ENCODE data around the gene LHPP. TPM values are rescaled to one million over a fixed set of nuclear protein-coding genes. Genes with fewer than 3 reads are reported as not detected.

LHPP gene
- total RNA-seq, 1 donor from 2014 or later = 7.6 TPM

- no peak for TF ChIP-seq CTCF (IDR thresholded peaks at IDR 0.05; ENCODE audit: borderline replicate concordance)
- intact Hi-C loops (cut with micrococcal nuclease) = no loop called here
These were observed 6.2 kb upstream of the LHPP start for GRCh38 chr10:124455441-124455840.

GRCh38 chr10:124458473-124458872 is 3.1 kb upstream of the LHPP start:
- peaks cover 8% of the 10 kb centered on the region for H3K4me1 ChIP-seq
- peaks cover 34% of the 10 kb centered on the region for H3K27me3 ChIP-seq (ENCODE audit: low read depth)
- H3K9me3 ChIP-seq (replicated peaks) = no peaks in the 10 kb centered on the region
- H3K27ac ChIP-seq (replicated peaks) = no peak overlapping the region
- H3K4me3 ChIP-seq = no peak overlapping the region
- H3K36me3 ChIP-seq = no peaks in the 10 kb centered on the region
- no peak for DNase-seq
- no peak for TF ChIP-seq CTCF (IDR thresholded peaks at IDR 0.05; ENCODE audit: borderline replicate concordance)
- intact Hi-C loops (cut with micrococcal nuclease) = no loop called here

More at GRCh38 chr10:124455441-124455840, 6.2 kb upstream of the LHPP start:
- Histone ChIP-seq H3K36me3 (no peaks in the 10 kb centered on the region), H3K4me3 (no peak overlapping the region), H3K27ac (replicated peaks) (no peak overlapping the region), H3K27me3 (ENCODE audit: low read depth) (peaks cover 64% of the 10 kb centered on the region), H3K9me3 (replicated peaks) (no peaks in the 10 kb centered on the region), H3K4me1 (no peaks in the 10 kb centered on the region)
- DNase-seq = no peak

- Histone ChIP-seq H3K36me3 (no peaks in the 10 kb centered on the region), H3K4me1 (peaks cover 8% of the 10 kb centered on the region), H3K27me3 (ENCODE audit: low read depth) (peaks cover 30% of the 10 kb centered on the region), H3K9me3 (replicated peaks) (no peaks in the 10 kb centered on the region), H3K27ac (replicated peaks) (no peak overlapping the region), H3K4me3 (no peak overlapping the region)
- DNase-seq = no peak
- intact Hi-C loops (cut with micrococcal nuclease) = no loop called here
- TF ChIP-seq CTCF (IDR thresholded peaks at IDR 0.05; ENCODE audit: borderline replicate concordance) = no peak
These were observed 2.7 kb upstream of the LHPP start for GRCh38 chr10:124458889-124459288.

- Histone ChIP-seq H3K27me3 (ENCODE audit: low read depth) (peaks cover 25% of the 10 kb centered on the region), H3K27ac (replicated peaks) (no peak overlapping the region), H3K4me1 (peaks cover 13% of the 10 kb centered on the region), H3K9me3 (replicated peaks) (no peaks in the 10 kb centered on the region), H3K36me3 (no peaks in the 10 kb centered on the region), H3K4me3 (no peak overlapping the region)
- no peak for TF ChIP-seq CTCF (IDR thresholded peaks at IDR 0.05; ENCODE audit: borderline replicate concordance)
- no peak for DNase-seq
- intact Hi-C loops (cut with micrococcal nuclease) = no loop called here
These were observed 2.2 kb upstream of the LHPP start for GRCh38 chr10:124459395-124459794.

- peaks cover 17% of the 10 kb centered on the region for H3K27me3 ChIP-seq (ENCODE audit: low read depth)
- H3K9me3 ChIP-seq (replicated peaks) = no peaks in the 10 kb centered on the region
- intact Hi-C loops (cut with micrococcal nuclease) = no loop called here
- H3K4me1 ChIP-seq = peaks cover 21% of the 10 kb centered on the region
- no peak for TF ChIP-seq CTCF (IDR thresholded peaks at IDR 0.05; ENCODE audit: borderline replicate concordance)
- no peak overlapping the region for H3K4me3 ChIP-seq
- no peak overlapping the region for H3K27ac ChIP-seq (replicated peaks)
- no peaks in the 10 kb centered on the region for H3K36me3 ChIP-seq
- DNase-seq = no peak
These were observed 1.5 kb upstream of the LHPP start for GRCh38 chr10:124460144-124460543.

GRCh38 chr10:124462348-124462695 is 699 bp downstream of the LHPP start:
- no peak for DNase-seq
- peak overlapping the region; percentile 82 for H3K4me3 ChIP-seq
- H3K9me3 ChIP-seq (replicated peaks) = no peaks in the 10 kb centered on the region
- TF ChIP-seq CTCF (IDR thresholded peaks at IDR 0.05; ENCODE audit: borderline replicate concordance) = no peak
- intact Hi-C loops (cut with micrococcal nuclease) = no loop called here
- no peaks in the 10 kb centered on the region for H3K27me3 ChIP-seq (ENCODE audit: low read depth)
- H3K4me1 ChIP-seq = peaks cover 30% of the 10 kb centered on the region
- H3K27ac ChIP-seq (replicated peaks) = peak overlapping the region; percentile 95
- no peaks in the 10 kb centered on the region for H3K36me3 ChIP-seq
